Prostate gland (tissue), 2 donors: Measurements from ENCODE around the gene PFN3. TPM values are rescaled to one million over a fixed set of nuclear protein-coding genes. Genes with fewer than 3 reads are reported as not detected.

Experiments used
- DNase-seq: peaks from one replicate; pipeline ENCODE4 v3.0.0-alpha.2; 2019; ENCODE audit warnings: low spot score
- H3K27ac ChIP-seq, 2 donors: fragments of 200-600 bp; sonication (generic); 2 replicates each; pipeline ENCODE4 v1.5.1; 2017 to 2019
- H3K27me3 ChIP-seq: fragments of 200-600 bp; sonication (generic); replicated peaks from 2 replicates; pipeline ENCODE4 v1.5.1; 2019; ENCODE audit not compliant: insufficient read depth
- H3K36me3 ChIP-seq, 2 donors: fragments of 200-600 bp; sonication (generic); 1 replicate in 1 of 2; 2 replicates in 1 of 2; pipeline versions ENCODE4 v1.5.1 to v1.8.1; 2017 to 2019
- H3K4me1 ChIP-seq: fragments of 200-600 bp; sonication (generic); replicated peaks from 2 replicates; pipeline ENCODE4 v1.5.1; 2019
- H3K4me3 ChIP-seq, 2 donors: fragments of 200-600 bp; sonication (generic); 2 replicates each; pipeline ENCODE4 v1.5.1; 2017 to 2019
- H3K9me3 ChIP-seq: fragments of 200-600 bp; sonication (generic); 2 replicates; pipeline ENCODE4 v1.5.1; 2017
- POLR2A ChIP-seq: fragments of 450-650 bp; IDR thresholded peaks from one replicate; pipeline ENCODE4 v1.6.1; 2016; ENCODE audit warnings: antibody characterized with exemption, mild to moderate bottlenecking
- POLR2AphosphoS5 ChIP-seq: sonication (generic); formaldehyde crosslinking; IDR thresholded peaks from one replicate; pipeline ENCODE4 v1.6.1; 2017; ENCODE audit warnings: antibody characterized with exemption
- WGBS: methylation state at CpG from one replicate; pipeline ENCODE4 v1.1.5; 2018; 5-methylcytosine and 5-hydroxymethylcytosine counted together
- intact Hi-C: fragments of 100-400 bp; cut with DNase I; formaldehyde crosslinking; loops from one replicate; pipeline ENCODE4 v1.14.2; 2022
- total RNA-seq, 2 donors: library from RNA; depleted of rRNA; stranded (reverse); fragments of >200 nt; gene quantifications; one replicate each; pipeline ENCODE4 v1.1.0, GENCODE V29; 2016
- TF ChIP-seq, protein P1 (sequence below), 4 experiments: fragments of 200-600 bp in 2 of 4; fragments of 450-650 bp in 2 of 4; sonication (generic) in 2 of 4; IDR thresholded peaks; 1 replicate in 3 of 4; 2 replicates in 1 of 4; pipeline ENCODE4 v1.5.1; 2016 to 2019; ENCODE audit warnings: antibody characterized with exemption in 4 of 4, mild to moderate bottlenecking in 2 of 4, moderate library complexity in 2 of 4

The PFN3 gene
- total RNA-seq, 2 donors from 2014 or later: not detected

DNA sequence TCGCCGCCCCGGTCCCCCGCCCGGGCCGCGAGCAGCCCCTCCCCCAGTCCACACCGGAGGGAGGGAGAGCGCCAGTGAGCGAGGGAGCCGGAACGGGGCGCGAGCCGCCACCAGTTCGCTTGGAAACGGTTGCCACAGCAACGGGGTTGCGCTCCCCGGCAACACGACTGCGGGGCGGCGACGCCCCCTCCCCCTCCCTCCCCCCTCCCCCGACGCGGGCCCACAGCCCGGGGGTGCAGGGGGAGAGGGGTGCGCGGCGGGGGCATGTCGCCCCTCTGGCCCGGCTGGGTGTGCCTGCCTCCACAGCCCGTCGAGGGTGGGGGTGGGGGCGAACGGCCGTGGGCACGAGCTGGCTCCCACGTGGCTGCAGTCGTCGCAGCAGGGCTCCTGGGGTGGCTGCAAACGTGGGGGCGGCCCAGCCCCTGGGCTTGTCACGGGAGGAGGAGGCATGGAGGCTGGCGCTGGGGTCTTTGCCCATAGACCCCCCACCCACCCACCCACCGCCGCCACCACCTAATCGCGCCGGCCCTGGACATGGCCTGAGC lies 46.7 kb upstream of the PFN3 start:
- peak overlapping the region; percentile 36 to 41 for H3K27ac ChIP-seq

DNA sequence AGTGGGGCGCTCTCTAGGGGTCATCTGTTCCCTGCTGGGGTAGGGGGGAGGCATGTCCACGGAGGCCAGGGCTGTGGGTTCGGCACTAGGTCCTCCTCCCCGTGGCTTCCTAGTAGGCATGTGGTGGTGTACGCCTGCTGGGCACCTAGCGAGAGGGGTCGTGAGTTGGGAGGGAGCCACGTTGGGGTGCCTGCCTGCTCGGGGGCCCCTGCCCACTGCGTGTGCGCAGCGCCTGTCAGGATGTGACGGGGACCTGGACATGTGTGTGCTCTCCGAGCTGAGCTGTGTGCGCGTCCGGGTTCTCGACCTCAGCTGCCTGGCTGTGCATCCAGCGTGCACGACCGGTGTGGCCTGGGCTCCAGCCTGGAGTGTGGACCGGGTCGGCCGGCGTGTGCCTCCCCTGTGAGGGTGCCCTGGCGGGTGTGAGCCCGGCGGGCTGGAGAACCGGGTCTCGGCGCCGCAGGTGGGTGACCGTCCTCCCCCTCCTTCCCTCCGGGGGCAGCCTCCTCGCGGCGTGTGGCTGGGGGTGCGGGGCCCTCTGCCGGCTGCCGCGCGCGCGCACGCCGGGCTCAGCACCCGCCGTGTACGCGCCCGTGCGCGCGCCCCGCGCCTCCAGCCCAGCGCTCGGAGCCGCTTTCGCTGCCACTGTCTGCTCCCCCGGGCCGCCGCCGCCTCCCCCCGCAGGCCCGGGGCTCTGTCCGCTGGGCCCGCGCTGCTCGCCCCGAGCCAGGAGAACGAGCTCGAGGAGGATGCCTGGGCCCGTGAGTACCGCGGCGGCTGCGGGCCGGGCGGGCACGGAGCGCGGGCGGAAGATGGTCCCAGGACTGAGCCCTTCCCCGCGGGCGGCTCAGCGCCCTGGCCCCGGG lies 46.0 kb upstream of the PFN3 start, which contains the start of gene PRR7:
Gene PRR7, plus strand, starts transcription at position 615 of the 866 bp plus-strand sequence. CDS start 8,254 bp downstream, outside the sequence.
- Histone ChIP-seq H3K9me3 (no peaks in the 10 kb centered on the region), H3K4me1 (peaks cover 4% of the 10 kb centered on the region), H3K36me3 (no peaks in the 10 kb centered on the region), H3K27ac (peak within 1 kb of the TSS; percentile 36 to 41), H3K27me3 (no peaks in the 10 kb centered on the region), H3K4me3 (peak within 1 kb of the TSS; percentile 52 to 64)
- under 1% methylated on average over 39 of the region's 89 CpGs for WGBS
- DNase-seq: peak; percentile 51
- no peak for TF ChIP-seq POLR2A
- TF ChIP-seq, protein P1, sequence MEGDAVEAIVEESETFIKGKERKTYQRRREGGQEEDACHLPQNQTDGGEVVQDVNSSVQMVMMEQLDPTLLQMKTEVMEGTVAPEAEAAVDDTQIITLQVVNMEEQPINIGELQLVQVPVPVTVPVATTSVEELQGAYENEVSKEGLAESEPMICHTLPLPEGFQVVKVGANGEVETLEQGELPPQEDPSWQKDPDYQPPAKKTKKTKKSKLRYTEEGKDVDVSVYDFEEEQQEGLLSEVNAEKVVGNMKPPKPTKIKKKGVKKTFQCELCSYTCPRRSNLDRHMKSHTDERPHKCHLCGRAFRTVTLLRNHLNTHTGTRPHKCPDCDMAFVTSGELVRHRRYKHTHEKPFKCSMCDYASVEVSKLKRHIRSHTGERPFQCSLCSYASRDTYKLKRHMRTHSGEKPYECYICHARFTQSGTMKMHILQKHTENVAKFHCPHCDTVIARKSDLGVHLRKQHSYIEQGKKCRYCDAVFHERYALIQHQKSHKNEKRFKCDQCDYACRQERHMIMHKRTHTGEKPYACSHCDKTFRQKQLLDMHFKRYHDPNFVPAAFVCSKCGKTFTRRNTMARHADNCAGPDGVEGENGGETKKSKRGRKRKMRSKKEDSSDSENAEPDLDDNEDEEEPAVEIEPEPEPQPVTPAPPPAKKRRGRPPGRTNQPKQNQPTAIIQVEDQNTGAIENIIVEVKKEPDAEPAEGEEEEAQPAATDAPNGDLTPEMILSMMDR (IDR thresholded peaks at IDR 0.05): peak in 2 of 4 experiments; percentile 29 to 46
- intact Hi-C loops: no loop called here

More for the DNA sequence above, 46.7 kb upstream of the PFN3 start:
- WGBS: 2% methylated on average over 20 of the region's 52 CpGs
- Histone ChIP-seq H3K9me3 (no peaks in the 10 kb centered on the region), H3K36me3 (no peaks in the 10 kb centered on the region), H3K4me1 (peaks cover 4% of the 10 kb centered on the region), H3K27me3 (no peaks in the 10 kb centered on the region), H3K4me3 (peak overlapping the region; percentile 52 to 64)
- TF ChIP-seq POLR2A (no peak), POLR2AphosphoS5 (no peak)
- TF ChIP-seq, protein P1 (IDR thresholded peaks at IDR 0.05): no peak
- intact Hi-C loops: no loop called here
- no peak for DNase-seq

GRCh38 chr5:177445917-177446199 lies 45.4 kb upstream of the PFN3 start:
- H3K27ac ChIP-seq: no peak overlapping the region

DNA sequence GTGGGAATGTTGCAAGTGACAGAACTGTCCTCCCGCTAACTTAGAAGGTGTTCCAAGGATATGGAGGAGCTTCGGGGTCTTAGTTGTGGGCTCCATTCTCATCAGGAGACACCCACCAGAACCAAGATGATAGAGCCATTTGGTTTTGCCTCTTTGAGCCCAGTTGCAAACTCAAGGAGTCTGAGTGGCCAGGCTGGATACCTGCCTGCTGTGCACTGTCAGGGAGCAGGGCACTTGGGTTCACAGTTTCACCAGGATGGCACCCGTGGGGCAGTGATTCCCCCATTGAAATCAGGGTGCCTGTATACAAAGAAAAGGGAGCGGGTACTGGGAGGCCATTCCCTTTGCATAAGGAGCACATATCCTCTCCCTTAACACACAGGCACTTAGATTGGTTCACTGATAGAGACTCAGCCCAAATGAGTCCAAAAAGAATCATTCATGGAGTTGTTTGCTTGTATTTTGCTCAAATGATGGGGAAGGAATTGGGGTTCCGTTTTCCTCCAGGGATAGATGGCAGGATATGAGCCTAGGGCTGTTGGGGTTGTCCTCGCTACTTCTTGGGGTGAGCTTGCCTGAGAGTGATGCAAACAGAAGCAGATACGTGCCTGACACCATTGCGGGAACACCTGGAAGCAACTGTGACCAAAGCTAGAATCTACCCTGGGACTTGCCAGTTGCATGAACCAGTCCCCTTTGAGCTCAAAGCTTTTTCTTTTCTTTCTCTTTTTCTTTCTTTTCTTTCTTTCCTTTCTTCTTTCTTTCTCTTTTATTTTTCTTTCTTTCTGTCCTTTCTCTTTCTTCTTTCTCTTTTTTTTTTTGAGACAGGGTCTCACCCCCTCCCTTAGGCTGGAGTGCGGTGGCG lies 44.8 kb upstream of the PFN3 start:
- Histone ChIP-seq H3K9me3 (no peaks in the 10 kb centered on the region), H3K4me1 (peaks cover 4% of the 10 kb centered on the region), H3K27me3 (no peaks in the 10 kb centered on the region), H3K27ac (no peak overlapping the region), H3K4me3 (no peak overlapping the region), H3K36me3 (no peaks in the 10 kb centered on the region)
- intact Hi-C loops: no loop called here
- WGBS: 50% methylated on average over 10 of the region's 10 CpGs
- no peak for DNase-seq
- TF ChIP-seq POLR2AphosphoS5 (no peak), POLR2A (no peak)
- TF ChIP-seq, protein P1 (IDR thresholded peaks at IDR 0.05): no peak

More at GRCh38 chr5:177445917-177446199, 45.4 kb upstream of the PFN3 start:
- 4% methylated on average over 8 of the region's 8 CpGs for WGBS
- DNase-seq: no peak
- TF ChIP-seq, protein P1 (IDR thresholded peaks at IDR 0.05): no peak
- TF ChIP-seq POLR2AphosphoS5 (no peak), POLR2A (no peak)
- peaks cover 4% of the 10 kb centered on the region for H3K4me1 ChIP-seq
- no peaks in the 10 kb centered on the region for H3K36me3 ChIP-seq
- H3K9me3 ChIP-seq: no peaks in the 10 kb centered on the region
- peak overlapping the region in 1 of 2 donors; percentile 64 for H3K4me3 ChIP-seq
- intact Hi-C loops: no loop called here
- H3K27me3 ChIP-seq: no peaks in the 10 kb centered on the region
